Measurements from ENCODE around the gene NKIRAS2.

NKIRAS2 gene

DNA sequence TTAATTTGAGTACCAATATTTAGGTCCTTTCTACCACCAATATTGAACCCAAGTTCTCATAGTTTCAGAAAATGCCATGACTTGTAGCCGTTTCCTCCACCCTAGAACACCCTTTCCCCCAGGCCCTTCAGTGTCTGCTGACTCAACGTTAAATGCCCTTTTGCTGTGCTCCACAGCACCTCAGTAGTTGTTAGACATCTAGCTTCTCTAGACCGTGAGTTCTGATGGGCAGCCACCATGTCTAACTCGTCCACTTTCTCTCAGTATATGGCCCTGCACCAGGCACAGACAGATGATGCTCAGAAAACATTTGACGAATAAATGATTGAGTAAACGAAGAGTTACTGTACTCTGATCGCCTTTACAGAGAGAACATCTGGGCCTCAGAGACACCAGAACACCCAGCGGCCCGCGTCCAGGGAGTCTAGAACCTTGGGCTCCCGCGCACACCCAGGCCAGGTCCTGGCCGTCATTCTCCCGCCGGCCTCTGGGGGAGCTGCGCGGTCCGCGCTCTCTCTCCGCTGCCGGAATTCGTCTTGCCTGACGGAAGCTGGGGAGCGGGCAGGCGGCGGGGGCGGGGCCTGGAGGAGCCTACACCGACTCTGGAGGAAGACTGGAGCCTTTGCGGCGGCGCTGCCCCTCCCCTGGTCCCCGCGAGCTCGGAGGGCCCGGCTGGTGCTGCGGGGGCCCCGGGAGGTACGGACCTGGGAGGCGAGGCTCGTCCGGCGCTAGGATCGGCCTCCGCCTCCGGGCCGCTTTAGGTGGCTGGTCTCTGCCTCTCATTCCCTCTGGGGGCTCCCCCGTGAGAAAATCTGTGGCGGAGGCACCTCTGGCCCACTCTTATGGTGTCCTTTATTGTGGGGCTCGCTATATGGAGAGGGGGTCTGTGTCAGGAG, at the start of gene NKIRAS2:
Gene NKIRAS2 (plus strand): TSS at position 582 of the 896 bp plus-strand sequence. CDS start 1,488 bp downstream, outside the sequence.
- H3K4me3 ChIP-seq (replicated peaks in 1 of 2; ENCODE audit: low read depth in 2 of 2, low read length in 2 of 2), result peak within 1 kb of the TSS; percentile 90 to 92
- DNase-seq (ENCODE audit: low read depth in 2 of 2), result peak; percentile 92 to 94
- TF ChIP-seq, protein P1, sequence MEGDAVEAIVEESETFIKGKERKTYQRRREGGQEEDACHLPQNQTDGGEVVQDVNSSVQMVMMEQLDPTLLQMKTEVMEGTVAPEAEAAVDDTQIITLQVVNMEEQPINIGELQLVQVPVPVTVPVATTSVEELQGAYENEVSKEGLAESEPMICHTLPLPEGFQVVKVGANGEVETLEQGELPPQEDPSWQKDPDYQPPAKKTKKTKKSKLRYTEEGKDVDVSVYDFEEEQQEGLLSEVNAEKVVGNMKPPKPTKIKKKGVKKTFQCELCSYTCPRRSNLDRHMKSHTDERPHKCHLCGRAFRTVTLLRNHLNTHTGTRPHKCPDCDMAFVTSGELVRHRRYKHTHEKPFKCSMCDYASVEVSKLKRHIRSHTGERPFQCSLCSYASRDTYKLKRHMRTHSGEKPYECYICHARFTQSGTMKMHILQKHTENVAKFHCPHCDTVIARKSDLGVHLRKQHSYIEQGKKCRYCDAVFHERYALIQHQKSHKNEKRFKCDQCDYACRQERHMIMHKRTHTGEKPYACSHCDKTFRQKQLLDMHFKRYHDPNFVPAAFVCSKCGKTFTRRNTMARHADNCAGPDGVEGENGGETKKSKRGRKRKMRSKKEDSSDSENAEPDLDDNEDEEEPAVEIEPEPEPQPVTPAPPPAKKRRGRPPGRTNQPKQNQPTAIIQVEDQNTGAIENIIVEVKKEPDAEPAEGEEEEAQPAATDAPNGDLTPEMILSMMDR (IDR thresholded peaks at IDR 0.05; ENCODE audit: low read depth, low read length), result peak; percentile 95

DNA sequence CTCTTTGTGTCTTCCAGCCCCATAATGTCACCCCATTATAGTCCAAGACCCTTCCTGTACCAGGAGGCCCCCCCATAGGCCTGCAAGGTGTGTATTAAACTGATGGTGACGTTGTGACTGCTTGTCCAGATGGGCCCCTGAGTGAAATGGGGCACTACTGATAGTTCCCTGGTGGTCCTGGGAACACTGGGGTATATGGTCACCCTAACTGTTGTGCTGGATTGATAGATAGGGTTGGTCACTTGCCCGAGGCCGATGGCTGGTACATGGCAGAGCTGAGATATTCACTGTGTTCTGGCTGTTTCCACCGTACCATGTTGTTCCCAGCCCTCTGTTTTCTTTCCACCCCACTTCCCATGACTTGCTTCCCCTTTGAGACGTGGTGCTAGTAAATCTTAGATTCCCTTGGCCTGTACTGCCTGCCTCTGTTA, 49.0 kb upstream of the NKIRAS2 start:
- TF ChIP-seq, protein P1 (IDR thresholded peaks at IDR 0.05; ENCODE audit: low read depth, low read length), result no peak
- no peak overlapping the region for H3K4me3 ChIP-seq (replicated peaks in 1 of 2; ENCODE audit: low read depth in 2 of 2, low read length in 2 of 2)
- DNase-seq (ENCODE audit: low read depth in 2 of 2), result no peak

DNA sequence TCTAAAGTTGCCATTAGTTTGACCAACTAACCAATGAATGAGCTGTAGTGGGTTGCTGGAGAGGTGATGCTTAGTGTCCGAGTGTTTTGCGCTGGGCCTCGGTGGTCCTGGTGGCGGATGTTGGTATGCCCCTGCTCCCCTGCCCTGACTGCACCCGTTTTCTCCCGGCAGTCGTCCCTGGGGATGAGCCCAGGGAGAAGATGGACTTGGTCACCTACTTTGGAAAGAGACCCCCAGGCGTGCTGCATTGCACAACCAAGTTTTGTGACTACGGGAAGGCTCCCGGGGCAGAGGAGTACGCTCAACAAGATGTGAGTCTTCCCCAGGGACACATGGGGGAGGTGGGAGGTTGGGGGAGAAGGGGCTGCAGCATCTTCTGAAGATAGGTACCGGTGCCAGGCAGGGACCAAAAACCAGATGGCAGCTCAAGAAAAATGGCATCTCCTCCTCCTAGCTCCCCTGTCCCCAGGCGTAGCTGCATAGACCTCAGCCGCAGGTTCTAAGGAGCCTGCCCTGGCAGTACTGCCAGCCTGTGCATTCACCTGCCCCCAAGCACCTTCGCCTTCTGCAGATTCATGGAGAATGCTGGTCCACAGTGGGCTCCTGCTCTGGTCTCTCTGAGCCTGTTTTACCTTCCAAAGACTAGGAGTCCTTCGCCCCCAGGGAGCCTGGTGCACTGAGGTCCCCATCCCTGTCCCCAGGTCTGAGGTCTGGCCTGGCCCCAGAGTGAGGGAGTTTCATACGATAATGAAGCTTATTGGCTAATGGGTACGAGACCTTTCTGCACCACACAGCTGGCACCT, 48.0 kb upstream of the NKIRAS2 start:
- DNase-seq (ENCODE audit: low read depth in 2 of 2), result no peak
- TF ChIP-seq, protein P1 (IDR thresholded peaks at IDR 0.05; ENCODE audit: low read depth, low read length), result no peak
- no peak overlapping the region for H3K4me3 ChIP-seq (replicated peaks in 1 of 2; ENCODE audit: low read depth in 2 of 2, low read length in 2 of 2)

DNA sequence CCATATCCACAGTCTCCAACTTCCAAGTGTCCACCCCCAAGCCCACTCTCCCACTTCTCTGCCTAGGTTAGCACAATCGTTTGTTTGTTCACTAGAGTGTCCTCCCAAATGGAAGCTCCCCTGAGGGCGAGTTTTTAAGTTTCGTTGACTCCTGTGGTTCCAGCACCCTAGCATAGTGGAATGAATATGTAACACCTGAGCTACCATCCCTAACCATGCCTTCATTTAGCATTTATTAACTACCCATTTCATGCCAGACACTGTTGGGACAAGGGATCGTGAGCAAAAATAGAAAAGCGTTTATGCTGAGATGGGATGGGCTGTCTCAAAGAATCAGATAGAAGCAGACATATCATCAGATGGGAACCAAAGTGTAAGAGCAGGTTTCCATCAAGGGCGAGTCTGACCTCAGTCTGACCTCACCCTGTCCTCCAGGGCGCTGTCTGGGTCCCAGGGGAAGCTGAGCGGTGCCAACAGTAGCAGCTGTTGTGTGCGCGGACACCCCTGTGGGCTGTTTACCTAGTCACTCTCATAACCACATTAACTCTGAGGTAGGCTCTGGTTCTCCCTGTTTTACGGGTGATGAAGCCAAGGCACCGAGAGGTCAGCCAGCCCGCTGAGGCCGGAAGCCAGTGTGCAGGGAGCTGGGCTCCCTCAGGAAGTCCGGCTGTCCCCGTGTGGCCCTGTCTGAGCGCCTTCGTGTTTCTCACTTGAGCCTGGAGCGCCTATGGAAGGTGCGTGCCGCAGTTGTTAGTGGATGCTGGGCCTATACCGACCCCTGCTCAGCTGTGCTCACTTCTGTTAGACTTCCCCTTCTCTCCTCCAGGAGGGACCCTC, 47.1 kb upstream of the NKIRAS2 start:
- TF ChIP-seq, protein P1 (IDR thresholded peaks at IDR 0.05; ENCODE audit: low read depth, low read length), result no peak
- peak in 1 of 2 donors; percentile 76 for DNase-seq (ENCODE audit: low read depth in 2 of 2)
- H3K4me3 ChIP-seq (replicated peaks in 1 of 2; ENCODE audit: low read depth in 2 of 2, low read length in 2 of 2), result no peak overlapping the region

DNA sequence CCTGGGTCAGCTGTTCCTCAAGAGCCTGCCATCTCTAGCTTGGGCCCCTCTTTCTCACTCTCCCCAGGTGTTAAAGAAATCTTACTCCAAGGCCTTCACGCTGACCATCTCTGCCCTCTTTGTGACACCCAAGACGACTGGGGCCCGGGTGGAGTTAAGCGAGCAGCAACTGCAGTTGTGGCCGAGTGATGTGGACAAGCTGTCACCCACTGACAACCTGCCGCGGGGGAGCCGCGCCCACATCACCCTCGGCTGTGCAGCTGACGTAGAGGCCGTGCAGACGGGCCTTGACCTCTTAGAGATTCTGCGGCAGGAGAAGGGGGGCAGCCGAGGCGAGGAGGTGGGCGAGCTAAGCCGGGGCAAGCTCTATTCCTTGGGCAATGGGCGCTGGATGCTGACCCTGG, 46.5 kb upstream of the NKIRAS2 start:
- DNase-seq (ENCODE audit: low read depth in 2 of 2), result no peak
- TF ChIP-seq, protein P1 (IDR thresholded peaks at IDR 0.05; ENCODE audit: low read depth, low read length), result no peak
- H3K4me3 ChIP-seq (replicated peaks in 1 of 2; ENCODE audit: low read depth in 2 of 2, low read length in 2 of 2), result no peak overlapping the region

DNA sequence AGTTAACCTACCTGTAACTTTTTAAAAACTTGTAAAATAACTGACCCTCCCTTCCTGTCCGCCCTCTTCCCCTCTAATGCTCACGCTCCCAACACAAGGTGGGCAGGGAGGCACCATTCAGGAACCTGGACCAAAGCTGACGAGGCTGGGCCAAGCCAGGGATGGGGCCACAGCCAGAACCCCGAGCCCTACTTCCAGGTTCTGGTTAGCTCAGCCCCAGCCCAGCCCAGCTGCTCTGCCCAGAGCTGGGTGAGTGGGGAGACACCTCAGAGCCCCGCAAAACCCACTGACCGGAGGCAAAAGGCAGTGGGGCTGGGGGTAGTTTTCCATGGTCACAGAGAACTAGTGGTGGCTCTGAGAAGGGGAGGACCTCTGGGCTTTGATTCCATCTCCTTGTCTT, 45.9 kb upstream of the NKIRAS2 start:
- no peak for DNase-seq (ENCODE audit: low read depth in 2 of 2)
- TF ChIP-seq, protein P1 (IDR thresholded peaks at IDR 0.05; ENCODE audit: low read depth, low read length), result no peak
- no peak overlapping the region for H3K4me3 ChIP-seq (replicated peaks in 1 of 2; ENCODE audit: low read depth in 2 of 2, low read length in 2 of 2)

All from cardiac fibroblast (primary cell).